ENCODE measurements around the gene DPRX.

DNA sequence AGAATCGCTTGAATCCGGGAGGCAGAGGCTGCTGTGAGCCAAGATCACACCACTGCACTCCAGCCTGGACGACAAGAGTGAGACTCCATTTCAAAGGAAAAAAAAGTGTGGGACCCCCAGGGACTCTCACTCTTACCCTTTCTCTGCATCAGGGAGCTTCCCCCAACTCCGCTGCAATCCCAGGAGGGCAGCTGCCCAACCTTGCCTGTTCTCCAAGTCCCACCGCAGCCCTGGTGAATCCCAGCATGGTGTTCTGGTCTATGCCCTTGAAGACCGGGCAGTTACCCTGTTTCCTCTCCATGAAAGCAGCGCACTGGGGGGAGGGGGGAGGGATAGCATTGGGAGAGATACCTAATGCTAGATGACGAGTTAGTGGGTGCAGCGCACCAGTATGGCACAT, 35.7 kb upstream of the DPRX start:
- TF ChIP-seq, protein P1, sequence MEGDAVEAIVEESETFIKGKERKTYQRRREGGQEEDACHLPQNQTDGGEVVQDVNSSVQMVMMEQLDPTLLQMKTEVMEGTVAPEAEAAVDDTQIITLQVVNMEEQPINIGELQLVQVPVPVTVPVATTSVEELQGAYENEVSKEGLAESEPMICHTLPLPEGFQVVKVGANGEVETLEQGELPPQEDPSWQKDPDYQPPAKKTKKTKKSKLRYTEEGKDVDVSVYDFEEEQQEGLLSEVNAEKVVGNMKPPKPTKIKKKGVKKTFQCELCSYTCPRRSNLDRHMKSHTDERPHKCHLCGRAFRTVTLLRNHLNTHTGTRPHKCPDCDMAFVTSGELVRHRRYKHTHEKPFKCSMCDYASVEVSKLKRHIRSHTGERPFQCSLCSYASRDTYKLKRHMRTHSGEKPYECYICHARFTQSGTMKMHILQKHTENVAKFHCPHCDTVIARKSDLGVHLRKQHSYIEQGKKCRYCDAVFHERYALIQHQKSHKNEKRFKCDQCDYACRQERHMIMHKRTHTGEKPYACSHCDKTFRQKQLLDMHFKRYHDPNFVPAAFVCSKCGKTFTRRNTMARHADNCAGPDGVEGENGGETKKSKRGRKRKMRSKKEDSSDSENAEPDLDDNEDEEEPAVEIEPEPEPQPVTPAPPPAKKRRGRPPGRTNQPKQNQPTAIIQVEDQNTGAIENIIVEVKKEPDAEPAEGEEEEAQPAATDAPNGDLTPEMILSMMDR (IDR thresholded peaks at IDR 0.05) = no peak
- TF ChIP-seq POLR2A (IDR thresholded peaks at IDR 0.05) = no peak
